NCI-H2107 treated with DMSO at 0.1 percent for 48 hours (cell line): ENCODE results near the gene SLC2A3.
A peak's percentile ranks its signal among the peaks of the same experiment; 100 is the strongest.
"Not testable (repeated sequence)": the region's sequence is repeated elsewhere in the genome, so short reads cannot be mapped to it uniquely, and the experiment has no call there.

Source experiments
- DNase-seq: peaks from one replicate; lab custom pipeline; 2025; ENCODE audit not compliant: unreplicated experiment; lab: John Stamatoyannopoulos, UW

Gene SLC2A3

DNA sequence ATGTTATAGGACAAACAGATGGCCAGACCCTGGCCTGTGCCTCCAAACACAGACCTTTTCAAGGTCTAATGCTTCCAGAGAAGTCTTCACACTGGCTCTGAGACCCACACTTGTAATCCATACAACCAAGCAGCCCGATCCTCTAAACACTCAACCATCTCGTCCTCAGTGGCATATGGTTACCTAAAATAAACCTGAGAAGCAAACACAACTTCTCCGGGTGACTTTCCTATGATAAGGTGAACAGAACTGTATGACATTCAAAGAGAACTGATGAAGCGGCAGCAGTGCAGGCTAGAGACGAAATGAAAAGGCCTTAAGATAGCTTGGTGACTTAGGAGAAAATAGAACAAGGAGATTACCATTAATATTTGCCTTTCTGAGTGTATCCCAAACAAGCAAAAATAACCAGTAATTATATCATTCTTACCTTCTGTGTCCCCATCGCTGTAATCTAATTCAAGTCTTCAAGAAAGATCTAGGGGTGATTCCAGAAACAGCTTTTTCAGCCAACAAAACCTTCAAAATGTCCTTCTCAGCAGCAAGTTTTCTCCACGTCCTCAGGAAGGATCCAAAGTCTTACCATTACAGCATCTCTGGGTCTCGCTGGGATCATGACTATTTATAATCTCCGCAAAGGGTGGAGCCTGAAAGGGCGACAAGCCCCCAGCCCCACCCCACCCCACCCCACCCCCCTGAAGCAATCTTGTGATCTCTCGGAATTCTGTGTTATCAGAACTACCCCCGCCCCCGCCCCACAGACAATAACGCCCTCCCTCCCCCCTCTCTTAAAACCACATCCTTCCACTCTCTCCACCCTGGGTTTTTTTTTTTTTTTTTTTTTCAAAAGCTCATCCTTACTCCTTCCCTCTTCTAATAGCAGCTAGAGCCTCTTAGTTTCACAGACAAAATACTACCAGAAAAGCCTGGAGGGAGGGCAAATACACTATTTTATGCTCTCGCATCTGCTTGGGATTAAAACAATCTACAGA is at the start of gene SLC2A3:
SLC2A3 (minus strand) TSS at position 598 of the 992 bp plus-strand sequence; CDS start at position 445, 153 bp downstream.
- DNase-seq = peak; percentile 24

GRCh38 chr12:7984900-7985299 is 48.9 kb upstream of the SLC2A3 start:
- no peak for DNase-seq

GRCh38 chr12:7983460-7983859 is 47.5 kb upstream of the SLC2A3 start:
- not testable (repeated sequence) for DNase-seq

DNA sequence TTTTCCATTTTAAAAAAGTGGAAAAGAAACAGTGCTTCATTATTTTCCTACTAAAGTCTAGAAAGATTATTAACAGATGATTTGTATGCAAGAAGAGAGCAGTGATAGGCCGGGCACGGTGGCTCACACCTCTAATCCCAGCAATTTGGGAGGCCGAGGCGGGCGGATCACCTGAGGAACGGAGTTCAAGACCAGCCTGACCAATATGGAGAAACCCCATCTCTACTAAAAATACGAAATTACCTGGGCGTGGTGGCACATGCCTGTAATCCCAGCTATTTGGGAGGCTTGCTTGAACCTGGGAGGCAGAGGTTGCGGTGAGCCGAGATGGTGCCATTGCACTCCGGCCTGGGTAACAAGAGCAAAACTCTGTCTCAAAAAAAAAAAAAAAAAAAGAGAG is 47.0 kb upstream of the SLC2A3 start:
- not testable (repeated sequence) for DNase-seq

- DNase-seq = not testable (repeated sequence)
Observed at GRCh38 chr12:7982332-7982735, 46.3 kb upstream of the SLC2A3 start.

- DNase-seq = no peak
Observed at GRCh38 chr12:7981446-7981845, 45.5 kb upstream of the SLC2A3 start.

DNA sequence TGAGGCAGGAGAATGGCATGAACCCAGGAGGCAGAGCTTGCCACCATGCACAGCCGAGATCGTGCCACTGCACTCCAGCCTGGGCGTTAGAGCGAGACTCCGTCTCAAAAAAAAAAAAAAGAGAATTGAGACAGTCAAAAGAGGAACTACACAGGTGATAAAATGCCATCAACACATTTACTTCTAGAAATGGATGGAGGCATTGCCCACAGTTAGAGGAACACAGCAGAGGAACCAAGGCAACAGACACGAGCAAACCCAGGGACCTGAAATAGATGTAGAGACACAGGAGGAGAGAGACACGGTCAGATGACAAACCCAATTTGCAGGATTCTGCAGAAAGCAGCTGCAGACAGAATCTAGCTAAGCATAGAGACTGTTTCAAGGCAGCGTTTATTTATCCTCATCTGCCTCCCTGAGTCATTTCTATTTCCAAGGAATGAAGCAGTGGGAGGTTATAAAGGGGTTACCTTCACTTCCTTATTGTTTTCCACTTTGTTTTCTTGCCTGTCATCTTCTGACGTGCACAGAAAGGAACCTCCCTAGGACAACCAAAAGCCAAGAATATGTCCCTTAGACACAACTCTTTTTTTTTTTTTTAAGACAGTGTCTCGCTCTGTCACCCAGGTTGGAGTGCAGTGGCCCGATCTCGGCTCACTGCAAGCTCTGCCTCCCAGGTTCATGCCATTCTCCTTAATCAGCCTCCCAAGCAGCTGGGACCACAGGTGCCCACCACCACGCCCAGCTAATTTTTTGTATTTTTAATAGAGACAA is 41.6 kb upstream of the SLC2A3 start:
- DNase-seq = not testable (repeated sequence)

DNA sequence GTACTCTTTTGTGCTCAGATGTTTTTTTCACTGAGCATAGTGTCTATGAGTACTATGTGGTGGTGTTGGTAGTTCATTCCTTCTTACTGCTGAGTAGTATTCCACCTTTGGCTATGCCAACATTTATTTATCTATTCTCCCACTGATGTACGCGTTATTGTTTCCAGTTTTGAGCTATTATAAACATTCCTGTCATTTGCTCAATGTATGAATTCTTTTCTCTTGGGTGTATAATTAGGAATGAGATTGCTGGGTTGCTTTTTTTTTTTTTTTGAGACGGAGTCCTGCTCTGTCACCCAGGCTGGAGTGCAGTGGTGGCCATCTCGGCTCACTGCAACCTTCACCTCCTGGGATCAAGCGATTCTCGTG is 37.5 kb upstream of the SLC2A3 start:
- DNase-seq = no peak

- DNase-seq = no peak
Observed at GRCh38 chr12:7972734-7973456, 36.9 kb upstream of the SLC2A3 start.

GRCh38 chr12:7972269-7972668 is 36.3 kb upstream of the SLC2A3 start:
- not testable (repeated sequence) for DNase-seq

DNA sequence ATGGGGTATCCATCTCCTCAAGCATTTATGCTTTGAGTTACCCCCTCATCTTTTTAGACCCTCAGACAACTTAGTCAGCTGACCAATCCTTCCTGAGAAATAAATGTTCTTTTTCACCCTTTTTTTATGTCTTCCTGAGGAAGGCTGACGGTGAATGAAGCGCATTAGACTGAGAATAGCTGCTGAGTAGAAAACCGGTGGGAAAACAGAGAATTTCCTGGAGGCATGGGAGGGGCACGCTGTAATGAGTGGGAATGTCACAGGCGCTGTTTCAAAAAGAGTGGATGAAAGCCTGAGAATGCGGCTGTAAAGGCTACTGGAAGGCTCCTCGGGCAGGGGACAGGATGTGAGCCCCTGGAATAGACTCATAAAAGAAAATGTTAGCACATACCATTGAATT is 35.8 kb upstream of the SLC2A3 start:
- DNase-seq = not testable (repeated sequence)

DNA sequence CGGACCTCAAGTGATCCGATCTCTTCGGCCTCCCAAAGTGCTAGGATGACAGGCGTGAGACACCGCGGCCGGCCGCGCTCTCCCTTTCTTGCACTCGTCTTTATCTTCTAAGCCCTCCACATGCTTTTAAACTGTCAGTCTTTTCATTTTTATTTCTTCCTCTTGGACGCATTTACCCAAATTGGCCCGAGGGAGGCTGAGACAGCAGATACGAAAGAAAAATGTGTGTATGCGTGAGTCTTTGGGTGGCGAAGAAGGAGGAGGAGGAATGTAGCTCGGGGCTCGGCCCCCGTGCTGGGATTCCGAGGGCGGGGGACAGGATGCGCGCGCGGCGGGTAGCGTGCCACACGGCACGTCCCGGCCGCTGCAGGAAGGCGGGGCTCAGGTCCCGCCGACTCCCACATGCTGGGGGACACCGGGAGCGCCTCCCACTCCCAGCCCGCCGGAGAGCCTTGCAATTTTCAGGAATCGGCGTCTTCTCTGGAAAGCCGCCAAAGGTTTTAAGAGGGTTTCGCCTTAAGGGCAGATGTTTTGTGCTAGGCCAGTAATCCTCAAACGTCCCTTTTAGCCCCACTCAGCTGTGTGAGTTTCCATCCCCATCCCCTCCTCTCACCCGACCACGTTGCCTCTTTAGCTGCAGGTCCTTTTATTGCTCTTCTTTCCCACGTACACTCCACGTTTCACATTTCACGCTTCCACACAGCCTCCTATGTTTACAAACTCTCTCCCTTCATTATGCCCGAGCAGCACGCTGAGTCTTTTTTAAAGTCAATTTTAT is 34.7 kb upstream of the SLC2A3 start:
- peak; percentile 64 for DNase-seq

- DNase-seq = no peak
Observed at GRCh38 chr12:7966563-7966962, 30.6 kb upstream of the SLC2A3 start.

DNA sequence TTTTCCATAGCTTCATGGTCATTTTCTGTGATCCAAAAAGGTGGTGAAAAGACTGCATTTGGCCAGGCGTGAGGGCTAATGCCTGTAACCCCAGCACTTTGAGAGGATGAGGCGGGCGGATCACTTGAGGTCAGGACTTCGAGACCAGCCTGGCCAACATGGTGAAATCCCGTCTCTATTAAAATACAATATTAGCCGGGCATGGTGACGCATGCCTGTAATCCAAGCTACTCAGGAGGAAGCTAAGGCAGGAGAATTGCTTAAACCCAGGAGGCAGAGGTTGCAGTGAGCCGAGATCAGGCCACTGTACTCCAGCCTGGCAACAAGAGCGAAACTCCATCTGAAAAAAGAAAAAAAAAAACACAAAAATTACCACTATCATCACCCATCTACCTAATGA is 28.7 kb upstream of the SLC2A3 start:
- not testable (repeated sequence) for DNase-seq

DNA sequence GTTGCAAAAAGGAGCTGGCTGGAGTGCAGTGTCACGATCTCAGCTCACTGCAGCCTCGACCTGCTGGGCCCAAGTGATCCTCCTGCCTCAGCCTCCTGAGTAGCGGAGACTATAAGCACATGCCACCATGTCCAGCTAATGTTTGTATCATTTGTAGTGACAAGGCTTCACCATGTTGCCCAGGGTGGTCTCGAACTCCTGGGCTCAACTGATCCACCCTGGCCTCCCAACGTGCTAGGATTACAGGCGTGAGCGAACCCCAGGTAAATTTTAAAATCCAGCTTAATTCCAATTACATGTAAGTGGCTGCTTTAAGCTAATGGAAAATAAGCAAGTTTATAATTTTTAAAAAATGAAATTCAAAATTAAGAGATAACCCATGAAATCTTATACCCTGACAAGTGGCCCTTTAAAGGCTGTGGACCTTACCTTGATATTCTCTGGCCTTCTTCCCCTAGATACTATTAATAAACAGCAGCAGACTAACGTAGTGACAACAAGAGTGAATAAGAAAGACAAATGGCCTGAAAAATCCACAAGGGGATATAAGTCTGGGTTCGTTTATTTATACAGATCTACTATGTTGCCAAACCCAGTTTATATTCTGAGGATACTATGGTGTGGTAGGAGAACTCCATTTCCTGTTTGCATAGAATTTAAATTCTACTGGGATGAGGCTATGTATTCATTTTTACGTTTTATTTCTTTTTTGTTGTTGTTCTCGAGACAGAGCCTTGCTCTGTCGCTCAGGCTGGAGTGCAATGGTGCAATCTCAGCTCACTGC is 25.6 kb upstream of the SLC2A3 start:
- DNase-seq = no peak

GRCh38 chr12:7959701-7960121 is 23.7 kb upstream of the SLC2A3 start:
- DNase-seq = no peak

GRCh38 chr12:7959278-7959677 is 23.3 kb upstream of the SLC2A3 start:
- no peak for DNase-seq

DNA sequence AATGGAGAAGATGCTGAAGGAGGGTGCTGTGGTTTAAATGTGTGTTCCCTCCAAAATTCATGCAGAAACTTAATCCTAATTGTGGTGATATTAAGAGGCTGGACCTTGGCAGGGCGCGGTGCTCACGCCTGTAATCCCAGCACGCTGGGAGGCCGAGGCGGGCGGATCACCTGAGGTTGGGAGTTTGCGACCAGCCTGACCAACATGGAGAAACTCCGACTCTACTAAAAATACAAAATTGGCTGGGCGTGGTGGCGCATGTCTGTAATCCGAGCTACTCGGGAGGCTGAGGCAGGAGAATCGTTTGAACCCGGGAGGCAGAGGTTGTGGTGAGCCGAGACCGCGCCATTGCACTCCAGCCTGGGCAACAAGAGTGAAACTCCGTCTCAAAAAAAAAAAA is 18.9 kb upstream of the SLC2A3 start:
- DNase-seq = not testable (repeated sequence)

DNA sequence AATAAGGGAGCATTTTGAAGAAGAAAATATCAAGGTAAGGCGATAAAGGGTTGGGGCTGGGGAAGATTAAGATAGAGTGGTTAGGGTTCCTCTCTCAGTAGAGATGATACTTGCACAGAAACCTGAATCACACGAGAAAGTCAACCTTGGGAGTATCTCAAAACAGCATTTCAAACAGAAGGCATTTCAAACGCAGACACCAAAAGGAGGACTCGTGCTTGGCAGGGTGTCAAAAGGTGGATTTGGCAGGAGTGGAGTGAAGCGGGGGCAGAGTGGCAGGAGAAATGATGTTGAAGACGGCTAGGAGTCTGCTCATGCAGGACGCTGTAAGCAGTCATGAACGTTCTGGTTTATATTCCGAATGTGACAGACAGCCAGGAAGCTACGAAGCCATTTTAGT is 18.4 kb upstream of the SLC2A3 start:
- not testable (repeated sequence) for DNase-seq

- DNase-seq = not testable (repeated sequence)
Observed at GRCh38 chr12:7953912-7954311, 17.9 kb upstream of the SLC2A3 start.
